ENCODE measurements around the gene BPI. TPM values are rescaled to one million over a fixed set of nuclear protein-coding genes. Genes with fewer than 3 reads are reported as not detected.

Gene BPI
- total and polyA plus RNA-seq, 2 experiments from 2014 or later, result 0.10 TPM; not detected in 1

DNA sequence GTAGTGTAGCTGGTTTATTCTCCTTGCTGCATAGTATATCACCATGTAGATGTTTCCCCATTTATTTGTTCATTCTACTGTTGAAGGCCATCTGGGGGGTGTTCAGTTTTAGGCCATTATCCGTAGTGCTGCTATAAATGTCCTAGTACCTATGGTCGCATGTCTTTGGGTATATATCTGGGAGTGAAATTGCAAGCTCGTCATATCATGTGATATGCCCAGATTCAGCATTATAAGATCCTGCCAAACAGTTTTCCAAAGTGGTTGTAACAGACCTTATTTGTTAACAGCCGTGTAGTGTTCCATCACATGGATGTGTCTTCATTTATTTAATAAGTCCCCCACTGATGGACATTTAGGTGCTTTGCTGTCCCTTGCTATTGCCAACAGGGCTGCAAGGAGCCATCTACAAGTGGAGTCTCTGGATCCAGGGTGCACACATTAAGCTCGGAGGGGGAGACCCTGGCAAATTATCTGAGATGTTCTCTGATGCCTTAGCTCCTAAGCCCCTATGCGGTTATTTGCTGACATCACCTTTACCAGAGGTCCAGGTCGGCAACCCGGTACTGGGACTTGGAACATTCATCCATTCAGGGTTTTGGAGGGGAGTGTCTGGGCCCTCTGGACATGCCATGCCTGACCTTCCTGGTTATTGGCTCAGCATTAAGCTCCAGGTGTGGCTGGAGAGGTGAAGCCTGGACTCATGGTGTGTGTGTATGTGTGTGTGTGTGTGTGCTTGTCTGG lies 59.2 kb downstream of the BPI start:
- Histone ChIP-seq H3K9me2 (ENCODE audit: insufficient read depth) (no peaks in the 10 kb centered on the region), H3K27me3 (replicated peaks; ENCODE audit: insufficient read depth) (0 out of 2 replicates have a peak, but pooled peaks cover 4% of the 10 kb centered on the region), H3K27ac (no peak overlapping the region), H3K9ac (no peak overlapping the region), H3K79me2 (ENCODE audit: insufficient read depth) (no peaks in the 10 kb centered on the region), H3K4me3 (no peak overlapping the region), H3K4me2 (ENCODE audit: unreplicated experiment) (no peak overlapping the region), H3K9me3 (ENCODE audit: low read depth) (no peaks in the 10 kb centered on the region), H3K36me3 (ENCODE audit: low read depth) (no peaks in the 10 kb centered on the region), H3K4me1 (ENCODE audit: insufficient read depth) (no peaks in the 10 kb centered on the region), H4K20me1 (ENCODE audit: insufficient read depth) (no peaks in the 10 kb centered on the region), H2AFZ (no peak overlapping the region), H3F3A (ENCODE audit: insufficient read depth) (no peaks in the 10 kb centered on the region)
- 45 to 49% methylated on average over 8 of the region's 8 CpGs for WGBS, 2 experiments (ENCODE audit: low coverage in 1 of 2, low lambda C conversion rate in 2 of 2, missing lambda C conversion rate in 2 of 2)
- in situ Hi-C loops (cut with MboI), result no loop called here
- no peak for TF ChIP-seq EZH2 (IDR thresholded peaks at IDR 0.05; ENCODE audit: insufficient read depth, poor library complexity, severe bottlenecking)
- TF ChIP-seq EZH2phosphoT487 (IDR thresholded peaks at IDR 0.05; ENCODE audit: insufficient read depth, low read depth), result no peak
- DNase-seq, result no peak

DNA sequence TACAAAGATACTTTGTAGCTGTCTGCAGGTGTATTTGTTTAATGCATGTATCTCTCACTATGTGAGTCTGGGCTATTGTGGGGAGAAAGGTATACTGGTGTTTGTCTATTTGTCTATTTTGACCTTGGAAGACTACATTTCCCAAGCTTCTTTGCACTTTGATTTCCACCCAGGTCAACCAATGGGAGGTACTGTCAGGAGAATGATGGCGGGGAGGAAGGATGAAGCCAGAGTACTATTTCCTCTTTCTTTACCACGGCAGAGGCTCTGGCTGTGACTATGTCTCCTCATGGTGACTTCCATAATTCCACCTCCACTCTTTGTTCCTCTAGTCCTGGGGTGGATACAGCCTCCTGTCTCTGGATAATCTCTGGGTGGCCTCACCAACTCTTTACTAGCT lies 65.4 kb downstream of the BPI start:
- Histone ChIP-seq H2AFZ (peak overlapping the region; percentile 47; the same call in 1 of the 2 replicates), H3K4me1 (ENCODE audit: insufficient read depth) (no peaks in the 10 kb centered on the region), H3K4me2 (ENCODE audit: unreplicated experiment) (no peak overlapping the region), H3K9ac (no peak overlapping the region), H3K27ac (no peak overlapping the region), H3K4me3 (no peak overlapping the region), H3K27me3 (replicated peaks; ENCODE audit: insufficient read depth) (peaks cover 38% of the 10 kb centered on the region), H3F3A (ENCODE audit: insufficient read depth) (no peaks in the 10 kb centered on the region), H3K36me3 (ENCODE audit: low read depth) (no peaks in the 10 kb centered on the region), H3K9me2 (ENCODE audit: insufficient read depth) (no peaks in the 10 kb centered on the region), H3K9me3 (ENCODE audit: low read depth) (no peaks in the 10 kb centered on the region), H4K20me1 (ENCODE audit: insufficient read depth) (no peaks in the 10 kb centered on the region), H3K79me2 (ENCODE audit: insufficient read depth) (no peaks in the 10 kb centered on the region)
- TF ChIP-seq EZH2 (IDR thresholded peaks at IDR 0.05; ENCODE audit: insufficient read depth, poor library complexity, severe bottlenecking) (no peak), EZH2phosphoT487 (IDR thresholded peaks at IDR 0.05; ENCODE audit: insufficient read depth, low read depth) (no peak)
- 40 to 42% methylated on average over 2 of the region's 2 CpGs for WGBS, 2 experiments (ENCODE audit: low coverage in 1 of 2, low lambda C conversion rate in 2 of 2, missing lambda C conversion rate in 2 of 2)
- DNase-seq, result no peak
- in situ Hi-C loops (cut with MboI), result no loop called here

DNA sequence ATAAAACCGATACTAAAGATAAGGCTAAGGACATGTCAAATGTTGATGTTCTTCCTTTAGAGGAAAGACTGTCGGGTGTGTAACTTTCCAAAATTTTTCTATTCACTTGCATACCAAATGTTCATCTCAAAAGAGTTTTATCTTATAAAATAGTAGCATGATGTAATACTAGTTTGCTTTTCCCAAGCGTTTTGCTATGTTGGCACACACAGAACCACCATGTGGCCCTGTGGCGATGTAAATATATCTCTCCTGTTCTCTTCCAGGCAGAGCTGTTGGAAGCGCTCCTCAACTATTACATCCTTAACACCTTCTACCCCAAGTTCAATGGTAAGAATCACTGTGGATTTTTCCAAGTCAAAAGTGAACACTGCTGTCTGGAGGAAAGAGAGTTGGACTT lies 68.8 kb downstream of the BPI start:
- Histone ChIP-seq H3K9ac (no peak overlapping the region), H3K27ac (no peak overlapping the region), H3K9me3 (ENCODE audit: low read depth) (no peaks in the 10 kb centered on the region), H3K9me2 (ENCODE audit: insufficient read depth) (no peaks in the 10 kb centered on the region), H3K4me3 (no peak overlapping the region), H4K20me1 (ENCODE audit: insufficient read depth) (no peaks in the 10 kb centered on the region), H3K4me2 (ENCODE audit: unreplicated experiment) (no peak overlapping the region), H3K27me3 (replicated peaks; ENCODE audit: insufficient read depth) (peaks cover 48% of the 10 kb centered on the region), H3K36me3 (ENCODE audit: low read depth) (no peaks in the 10 kb centered on the region), H3K79me2 (ENCODE audit: insufficient read depth) (no peaks in the 10 kb centered on the region), H3K4me1 (ENCODE audit: insufficient read depth) (no peaks in the 10 kb centered on the region), H3F3A (ENCODE audit: insufficient read depth) (no peaks in the 10 kb centered on the region), H2AFZ (no peak overlapping the region)
- no peak for TF ChIP-seq EZH2 (IDR thresholded peaks at IDR 0.05; ENCODE audit: insufficient read depth, poor library complexity, severe bottlenecking)
- TF ChIP-seq EZH2phosphoT487 (IDR thresholded peaks at IDR 0.05; ENCODE audit: insufficient read depth, low read depth), result no peak
- in situ Hi-C loops (cut with MboI), result no loop called here
- 48 to 55% methylated on average over 5 of the region's 5 CpGs for WGBS, 2 experiments (ENCODE audit: low coverage in 1 of 2, low lambda C conversion rate in 2 of 2, missing lambda C conversion rate in 2 of 2)
- DNase-seq, result no peak

DNA sequence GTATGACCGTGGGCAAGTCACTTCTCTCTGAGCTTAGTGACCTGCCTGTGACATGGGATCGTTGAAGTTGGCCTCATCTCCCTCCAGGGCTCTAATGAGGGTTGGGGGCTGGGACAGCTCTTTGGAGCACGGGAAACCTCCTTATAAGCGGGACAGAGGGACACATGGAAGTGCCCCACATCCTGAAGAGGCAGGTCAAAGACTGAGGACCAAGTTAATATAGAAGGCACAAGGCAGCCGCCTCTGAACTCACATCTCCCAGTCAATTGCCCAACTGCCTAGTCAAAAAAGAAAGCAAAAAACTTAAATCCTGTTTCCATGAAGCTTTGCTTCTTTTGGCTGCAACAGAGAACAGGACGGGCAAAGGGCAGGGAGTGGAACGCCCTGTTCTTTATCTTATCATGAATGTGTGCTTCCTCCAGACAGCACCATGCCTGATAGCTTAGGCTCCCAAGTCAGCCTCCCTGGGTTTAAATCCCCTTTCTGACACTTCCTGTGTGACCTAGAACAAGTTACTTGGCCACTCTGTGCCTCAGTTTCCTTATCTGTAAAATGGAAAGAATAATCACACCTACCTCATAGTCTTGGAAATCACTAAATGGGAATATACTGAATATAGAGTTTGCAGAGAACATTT lies 69.4 kb downstream of the BPI start:
- Histone ChIP-seq H3K4me2 (ENCODE audit: unreplicated experiment) (no peak overlapping the region), H3K79me2 (ENCODE audit: insufficient read depth) (no peaks in the 10 kb centered on the region), H3F3A (ENCODE audit: insufficient read depth) (no peaks in the 10 kb centered on the region), H3K9ac (no peak overlapping the region), H3K4me1 (ENCODE audit: insufficient read depth) (no peaks in the 10 kb centered on the region), H2AFZ (no peak overlapping the region), H4K20me1 (ENCODE audit: insufficient read depth) (no peaks in the 10 kb centered on the region), H3K9me3 (ENCODE audit: low read depth) (no peaks in the 10 kb centered on the region), H3K9me2 (ENCODE audit: insufficient read depth) (no peaks in the 10 kb centered on the region), H3K27me3 (replicated peaks; ENCODE audit: insufficient read depth) (peaks cover 47% of the 10 kb centered on the region), H3K4me3 (no peak overlapping the region), H3K27ac (no peak overlapping the region), H3K36me3 (ENCODE audit: low read depth) (no peaks in the 10 kb centered on the region)
- no peak for DNase-seq
- WGBS, 2 experiments (ENCODE audit: low coverage in 1 of 2, low lambda C conversion rate in 2 of 2, missing lambda C conversion rate in 2 of 2), result 31 to 40% methylated on average over 7 of the region's 7 CpGs
- in situ Hi-C loops (cut with MboI), result no loop called here
- TF ChIP-seq EZH2 (IDR thresholded peaks at IDR 0.05; ENCODE audit: insufficient read depth, poor library complexity, severe bottlenecking) (no peak), EZH2phosphoT487 (IDR thresholded peaks at IDR 0.05; ENCODE audit: insufficient read depth, low read depth) (no peak)

Data from GM23248 (cell line).